ENCODE data around the gene CA10.

CA10 gene

DNA sequence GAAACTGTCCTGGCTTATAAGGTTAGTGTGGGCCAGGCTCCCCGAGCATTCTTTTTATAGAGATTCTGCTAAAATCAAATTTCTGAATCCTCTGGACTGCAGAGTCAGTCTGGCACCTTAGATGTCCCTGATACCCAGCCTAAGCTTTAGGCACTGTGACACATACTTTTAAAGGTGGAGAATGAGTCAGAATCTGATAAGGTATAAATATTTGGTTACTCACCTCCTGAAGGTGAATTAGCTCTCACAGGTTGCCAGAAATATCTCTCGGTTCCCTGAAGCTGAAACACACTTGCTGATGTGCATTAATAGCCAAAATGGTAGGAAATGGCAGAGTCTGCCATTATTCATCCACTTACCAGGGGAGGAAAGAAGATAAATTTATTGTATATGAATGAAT, 451.3 kb downstream of the CA10 start:
- TF ChIP-seq CTCF (conservative IDR thresholded peaks at IDR 0.05), result no peak
- H3K27ac ChIP-seq, result no peak overlapping the region

- TF ChIP-seq CTCF (conservative IDR thresholded peaks at IDR 0.05), result no peak
- no peak overlapping the region for H3K27ac ChIP-seq
These were observed 452.4 kb downstream of the CA10 start for GRCh38 chr17:51706093-51706492.

- TF ChIP-seq CTCF (conservative IDR thresholded peaks at IDR 0.05), result no peak
- peak overlapping the region; percentile 7; the same call in 1 of the 2 replicates for H3K27ac ChIP-seq
These were observed 454.9 kb downstream of the CA10 start for GRCh38 chr17:51703361-51704341.

- TF ChIP-seq CTCF (conservative IDR thresholded peaks at IDR 0.05), result no peak
These were observed 455.6 kb downstream of the CA10 start for GRCh38 chr17:51702963-51703360.

GRCh38 chr17:51701501-51701900, 457.0 kb downstream of the CA10 start:
- no peak overlapping the region for H3K27ac ChIP-seq
- TF ChIP-seq CTCF (conservative IDR thresholded peaks at IDR 0.05), result no peak

More at GRCh38 chr17:51702963-51703360, 455.6 kb downstream of the CA10 start:
- no peak overlapping the region for H3K27ac ChIP-seq

GRCh38 chr17:51700011-51700760, 458.3 kb downstream of the CA10 start:
- H3K27ac ChIP-seq, result no peak overlapping the region
- TF ChIP-seq CTCF (conservative IDR thresholded peaks at IDR 0.05), result no peak

DNA sequence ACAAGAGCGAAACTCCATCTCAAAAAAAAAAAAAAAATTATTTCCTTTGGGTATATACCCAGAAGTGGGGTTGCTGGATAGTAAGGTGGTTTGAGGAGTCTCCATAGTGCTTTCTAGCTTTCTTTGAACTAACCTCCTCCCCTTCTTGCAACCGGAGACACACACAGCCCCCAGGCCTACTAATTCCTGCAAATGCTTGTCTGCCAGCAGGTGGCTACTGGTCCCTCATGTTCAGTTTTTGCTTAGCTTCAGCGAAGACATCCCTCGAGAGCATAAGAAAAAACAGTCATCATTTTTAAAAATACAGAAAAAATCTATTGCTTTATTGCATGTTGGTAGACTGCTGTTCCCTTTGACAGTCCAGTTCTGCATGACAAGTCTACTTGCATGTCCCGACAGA, 459.2 kb downstream of the CA10 start:
- H3K27ac ChIP-seq, result no peak overlapping the region
- TF ChIP-seq CTCF (conservative IDR thresholded peaks at IDR 0.05), result no peak; the same call in 1 of the 2 replicates

All from VCaP (cell line).